ENCODE measurements around the gene ARAP3.

GRCh38 chr5:141709699-141710267 is 27.8 kb upstream of the ARAP3 start:
- TF ChIP-seq CTCF (IDR thresholded peaks at IDR 0.05) (no peak), EZH2 (IDR thresholded peaks at IDR 0.05; ENCODE audit: borderline replicate concordance, insufficient read depth, low read depth, low read length, poor library complexity, severe bottlenecking) (no peak)

All from B cell (primary cell).